Activated CD4-positive, alpha-beta T cell treated with anti-CD3 and anti-CD28 coated beads for 24 hours (primary cell): ENCODE data around the gene TRAK1.

Experiments used
- DNase-seq, 2 donors: peaks; one replicate each; pipeline ENCODE4 v3.0.0-alpha.2; 2020; ENCODE audit warnings: low read depth in 2 of 2

TRAK1 gene

DNA sequence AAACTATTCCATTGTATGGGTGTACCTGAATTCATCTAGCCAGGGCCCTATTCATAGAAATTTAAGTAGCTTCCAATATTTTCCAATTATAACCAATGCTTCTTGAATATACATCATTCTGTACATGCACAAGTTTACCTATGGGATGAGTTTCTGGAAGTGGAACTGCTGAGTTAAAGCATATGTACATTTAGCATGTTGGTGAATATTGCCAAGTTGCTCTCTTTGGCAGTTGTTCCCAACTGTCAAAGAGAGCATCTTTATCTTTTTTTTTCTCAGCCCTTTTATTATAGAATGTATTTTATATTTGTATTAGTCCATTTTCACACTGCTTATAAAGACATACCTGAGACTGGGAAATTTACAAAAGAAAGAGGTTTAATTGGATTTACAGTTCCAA is 183.1 kb downstream of the TRAK1 start:
- DNase-seq, result no peak

DNA sequence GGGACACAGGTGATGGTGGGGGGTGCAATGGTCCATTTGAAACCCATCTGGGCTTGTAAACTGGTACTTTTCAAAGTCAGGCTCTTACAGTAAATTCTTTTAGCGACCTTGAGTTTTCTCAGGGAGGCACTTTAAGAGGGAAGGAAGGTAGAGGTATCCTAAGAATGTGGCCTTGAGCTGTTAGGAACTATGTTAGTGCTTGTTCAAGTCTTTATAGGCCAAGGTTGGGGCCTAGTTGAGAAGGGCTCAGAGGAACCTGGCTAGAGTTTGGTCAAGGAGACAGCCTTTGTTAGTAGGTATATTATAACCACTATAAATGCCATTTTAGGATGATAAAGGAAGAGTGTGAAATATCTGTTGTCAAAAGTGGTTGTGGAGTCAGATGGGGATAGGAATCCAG is 184.1 kb downstream of the TRAK1 start:
- no peak for DNase-seq
